Measurements from ENCODE around the gene ZNF263. TPM values are rescaled to one million over a fixed set of nuclear protein-coding genes. Genes with fewer than 3 reads are reported as not detected.

The ZNF263 gene
- polyA plus RNA-seq, 1 of the 3 experiments (the other 2 are of a cell fraction), result 13.7 TPM

- no peaks in the 10 kb centered on the region for H4K20me1 ChIP-seq (ENCODE audit: insufficient read depth)
- H3K4me2 ChIP-seq, result peak overlapping the region; percentile 75
- H3K4me1 ChIP-seq (ENCODE audit: control insufficient read depth in 1 of 2, insufficient read depth in 2 of 2, low read depth in 1 of 2, low read length in 1 of 2), result no peaks in the 10 kb centered on the region; a peak in 1 of 4 replicates
- H3K9me3 ChIP-seq, result peaks cover 14% of the 10 kb centered on the region; the same call in 1 of the 2 replicates
- no peaks in the 10 kb centered on the region for H3K9me2 ChIP-seq
- DNase-seq, result no peak
- TF ChIP-seq NRF1 (IDR thresholded peaks at IDR 0.05; ENCODE audit: low read depth, low read length), result no peak
- no peak for TF ChIP-seq SIN3A (IDR thresholded peaks at IDR 0.05; ENCODE audit: borderline replicate concordance, low read depth, low read length)
- no peak for TF ChIP-seq GATA2 (CRISPR knock-in tag; IDR thresholded peaks at IDR 0.05)
- TF ChIP-seq FOXJ3 (CRISPR knock-in tag; IDR thresholded peaks at IDR 0.05), result no peak
- no peak for TF ChIP-seq CHD2 (IDR thresholded peaks at IDR 0.05; ENCODE audit: low read length, partially characterized antibody)
- no peak for TF ChIP-seq POLR2AphosphoS5 (IDR thresholded peaks at IDR 0.05; ENCODE audit: low read depth, low read length)
- no peak for TF ChIP-seq FOSL2 (IDR thresholded peaks at IDR 0.05; ENCODE audit: borderline replicate concordance, low read depth)
- no peak for TF ChIP-seq RAD21 (IDR thresholded peaks at IDR 0.05; ENCODE audit: low read length)
- TF ChIP-seq ELF1 (IDR thresholded peaks at IDR 0.05), result no peak
- TF ChIP-seq JUND (IDR thresholded peaks at IDR 0.05), result no peak
- no peak for TF ChIP-seq MAX (IDR thresholded peaks at IDR 0.05; ENCODE audit: low read depth)
- TF ChIP-seq RFX5 (IDR thresholded peaks at IDR 0.05; ENCODE audit: low read length), result no peak
- no peak for TF ChIP-seq TAF1 (IDR thresholded peaks at IDR 0.05; ENCODE audit: borderline replicate concordance, low read depth, low read length)
- no peak for TF ChIP-seq ZBTB33 (IDR thresholded peaks at IDR 0.05; ENCODE audit: borderline replicate concordance, low read depth)
- no peak for TF ChIP-seq USF2 (IDR thresholded peaks at IDR 0.05; ENCODE audit: borderline replicate concordance, low read depth, low read length)
- TF ChIP-seq GABPA (IDR thresholded peaks at IDR 0.05; ENCODE audit: low read depth), result no peak
- TF ChIP-seq RXRA (IDR thresholded peaks at IDR 0.05; ENCODE audit: borderline replicate concordance, low read depth), result no peak
- no peak for TF ChIP-seq REST (IDR thresholded peaks at IDR 0.05; ENCODE audit: low read depth, low read length)
- TF ChIP-seq SMC3 (IDR thresholded peaks at IDR 0.05; ENCODE audit: low read depth, low read length), result no peak
- TF ChIP-seq NFIC (IDR thresholded peaks at IDR 0.05; ENCODE audit: borderline replicate concordance), result no peak
- no peaks in the 10 kb centered on the region for H3F3A ChIP-seq (replicated peaks; ENCODE audit: insufficient read depth)
- peaks cover 4% of the 10 kb centered on the region; the same call in 1 of the 2 replicates for H3K79me2 ChIP-seq (ENCODE audit: insufficient read depth)
- no peak overlapping the region for H3K9ac ChIP-seq
- peaks cover 20 to 61% of the 10 kb centered on the region in 2 experiments for H3K36me3 ChIP-seq (replicated peaks in 1 of 2; ENCODE audit: control insufficient read depth in 1 of 2, insufficient read depth in 2 of 2, low read length in 1 of 2)
- H3K27me3 ChIP-seq (ENCODE audit: insufficient read depth), result no peaks in the 10 kb centered on the region
- H3K4me3 ChIP-seq (ENCODE audit: low read depth in 2 of 2, low read length in 1 of 2), result peak overlapping the region; percentile 59 to 69
- 76% methylated on average over 4 of the region's 4 CpGs for WGBS (ENCODE audit: low lambda C conversion rate)
- ChIA-PET CTCF (interaction anchor here (0.7 kb wide), 1 partner anchor 12 kb away, joined by 3 read pairs; no protein-coding TSS in a partner anchor), POLR2A (interaction anchor here (0.7 kb wide), 1 partner anchor 139 kb away, joined by 3 read pairs; the partner anchor contains the start of genes NAA60 and ZNF597)
- no peak overlapping the region for H2AFZ ChIP-seq (ENCODE audit: low read depth)
- H3K27ac ChIP-seq (ENCODE audit: low read depth in 2 of 2, low read length in 1 of 2), result no peak overlapping the region
Observed at GRCh38 chr16:3304370-3304769, 21.1 kb downstream of the ZNF263 start.

Measured in SK-N-SH (cell line).